PC-3 (cell line): ENCODE data around the gene CRTC2. TPM values are rescaled to one million over a fixed set of nuclear protein-coding genes. Genes with fewer than 3 reads are reported as not detected.

Experiments used
- ATAC-seq: fragments of 200-7000 bp; cut with Tn5 transposase; 2 replicates; pipeline ENCODE4 v1.9.1; 2020; ENCODE audit warnings: mild to moderate bottlenecking, moderate library complexity
- BruUV-seq: library from RNA; stranded (reverse); fragments of 400-500 nt; replicated peaks from 2 replicates; lab custom pipeline; 2021; lab: Mats Ljungman, UMichigan
- CTCF ChIA-PET: fragments of 300-600 bp; sonication (Branson Sonifier 250); formaldehyde crosslinking; loops from one replicate; lab custom pipeline; 2022; ENCODE audit warnings: antibody characterized with exemption; lab: Charles Lee
- POLR2A ChIA-PET: fragments of 300-600 bp; sonication (Branson Sonifier 250); formaldehyde crosslinking; loops from one replicate; lab custom pipeline; 2022; ENCODE audit warnings: antibody characterized with exemption; ENCODE audit not compliant: unreplicated experiment; lab: Charles Lee
- DNase-seq: peaks from one replicate; pipeline ENCODE4 v3.0.0-alpha.2; 2015
- H2AFZ ChIP-seq: fragments of 300-600 bp; sonication (generic); 2 replicates; pipeline ENCODE4 v1.6.0; 2016; ENCODE audit warnings: antibody characterized with exemption, low read length
- H3F3A ChIP-seq: fragments of 300-600 bp; sonication (generic); one replicate; pipeline ENCODE4 v1.6.0; 2017; ENCODE audit warnings: antibody characterized with exemption, low read length, control low read depth, mild to moderate bottlenecking; ENCODE audit not compliant: unreplicated experiment
- H3K27ac ChIP-seq: fragments of 300-600 bp; sonication (generic); 2 replicates; pipeline ENCODE4 v1.5.1; 2016; ENCODE audit warnings: mild to moderate bottlenecking, low read length
- H3K27me3 ChIP-seq: fragments of 300-600 bp; sonication (generic); 2 replicates; pipeline ENCODE4 v1.6.1; 2016; ENCODE audit warnings: low read length, mixed read lengths
- H3K36me3 ChIP-seq: fragments of 300-600 bp; sonication (generic); 2 replicates; pipeline ENCODE4 v1.6.1; 2016; ENCODE audit warnings: low read depth, mixed run types, low read length, mixed read lengths
- H3K4me1 ChIP-seq: fragments of 300-600 bp; sonication (generic); 2 replicates; pipeline ENCODE4 v1.5.1; 2016; ENCODE audit warnings: low read length; ENCODE audit not compliant: insufficient read depth
- H3K4me2 ChIP-seq: fragments of 300-600 bp; sonication (generic); 2 replicates; pipeline ENCODE4 v1.6.0; 2016; ENCODE audit warnings: low read length
- H3K4me3 ChIP-seq: fragments of 300-600 bp; sonication (generic); 2 replicates; pipeline ENCODE4 v1.5.1; 2016; ENCODE audit warnings: mild to moderate bottlenecking, low read length, mixed read lengths
- H3K79me2 ChIP-seq: fragments of 300-600 bp; sonication (generic); 2 replicates; pipeline ENCODE4 v1.6.1; 2017; ENCODE audit warnings: low read length, mixed read lengths
- H3K9ac ChIP-seq: fragments of 300-600 bp; sonication (generic); 2 replicates; pipeline ENCODE4 v1.6.0; 2016; ENCODE audit warnings: mild to moderate bottlenecking, low read length
- H3K9me2 ChIP-seq: fragments of 300-600 bp; sonication (generic); replicated peaks from 2 replicates; pipeline ENCODE4 v1.6.1; 2016; ENCODE audit warnings: mixed run types, low read length, mixed read lengths
- H3K9me3 ChIP-seq: fragments of 300-600 bp; sonication (generic); 2 replicates; pipeline ENCODE4 v1.6.1; 2016; ENCODE audit warnings: low read length, mixed read lengths
- H4K20me1 ChIP-seq: fragments of 300-600 bp; sonication (generic); 2 replicates; pipeline ENCODE4 v1.6.1; 2016; ENCODE audit warnings: low read length, mixed read lengths
- CTCF ChIP-seq: fragments of 300-600 bp; sonication (generic); conservative IDR thresholded peaks from 2 replicates; pipeline ENCODE4 v1.5.1; 2017; ENCODE audit warnings: antibody characterized with exemption, low read depth, mild to moderate bottlenecking, low read length
- EZH2 ChIP-seq: fragments of 300-600 bp; sonication (generic); IDR thresholded peaks from one replicate; pipeline ENCODE4 v1.6.1; 2017; ENCODE audit warnings: antibody characterized with exemption, mild to moderate bottlenecking, low read length; ENCODE audit not compliant: unreplicated experiment
- EZH2phosphoT487 ChIP-seq: fragments of 300-600 bp; sonication (generic); IDR thresholded peaks from 2 replicates; pipeline ENCODE4 v1.6.1; 2018; ENCODE audit warnings: mild to moderate bottlenecking, antibody characterized with exemption, low read length, borderline replicate concordance
- intact Hi-C: fragments of 100-400 bp; cut with micrococcal nuclease; formaldehyde crosslinking; loops from 2 replicates; pipeline ENCODE4 v1.9.0; 2023
- total RNA-seq: library from RNA; depleted of rRNA; stranded (reverse); fragments of >200 nt; gene quantifications from 2 replicates; pipeline ENCODE4 v1.2.3, GENCODE V29; 2014

Gene CRTC2
- total RNA-seq, 1 experiment from 2014 or later: 21.0 TPM

- ChIA-PET POLR2A (interaction anchor here (0.5 to 0.7 kb wide), 7 partner anchors 10 to 875 kb away, joined by 4 to 10 read pairs (median 5); partner anchors contain the start of gene UBE2Q1), CTCF (interaction anchor here (0.5 to 1.5 kb wide), 3 partner anchors 16 to 165 kb away, joined by 3 to 5 read pairs (median 4); partner anchors contain the start of gene RAB13)
- H3F3A ChIP-seq: peaks cover 7% of the 10 kb centered on the region
- H3K27me3 ChIP-seq: no peaks in the 10 kb centered on the region
- TF ChIP-seq EZH2phosphoT487 (no peak), CTCF (no peak), EZH2 (no peak)
- H3K4me3 ChIP-seq: peak within 1 kb of the TSS; percentile 84
- no peaks in the 10 kb centered on the region for H3K9me3 ChIP-seq
- H2AFZ ChIP-seq: peak within 1 kb of the TSS; percentile 87
- peak within 1 kb of the TSS; percentile 64 for H3K27ac ChIP-seq
- TSS peak; percentile 34 for BruUV-seq
- intact Hi-C loops: loop anchor here (1.0 kb wide), 1 partner anchor 23 kb away; the partner anchor contains the start of gene RAB13
- ATAC-seq (peak; percentile 59), DNase-seq (peak; percentile 100)
- H3K9me2 ChIP-seq: no peaks in the 10 kb centered on the region
- H3K4me1 ChIP-seq: peaks cover 41% of the 10 kb centered on the region
- H3K4me2 ChIP-seq: peak within 1 kb of the TSS; percentile 98
- H3K36me3 ChIP-seq: no peaks in the 10 kb centered on the region; the same call in 1 of the 2 replicates
- peaks cover 53% of the 10 kb centered on the region for H3K79me2 ChIP-seq
- peak within 1 kb of the TSS; percentile 83 for H3K9ac ChIP-seq
- H4K20me1 ChIP-seq: no peaks in the 10 kb centered on the region
These were observed 4.8 kb upstream of the CRTC2 start, which contains the start of gene SLC39A1 for GRCh38 chr1:153963030-153963849. SLC39A1 (minus strand) TSS chr1:153963537; CDS start chr1:153962715, 822 bp downstream.

- Histone ChIP-seq H3K79me2 (peaks cover 57% of the 10 kb centered on the region), H3K4me2 (peak overlapping the region; percentile 98), H3K27ac (peak overlapping the region; percentile 64), H3F3A (peaks cover 7% of the 10 kb centered on the region), H2AFZ (peak overlapping the region; percentile 87), H4K20me1 (no peaks in the 10 kb centered on the region), H3K27me3 (no peaks in the 10 kb centered on the region), H3K36me3 (no peaks in the 10 kb centered on the region; the same call in 1 of the 2 replicates), H3K9me3 (no peaks in the 10 kb centered on the region), H3K4me3 (peak overlapping the region; percentile 84), H3K9ac (peak overlapping the region; percentile 83), H3K9me2 (no peaks in the 10 kb centered on the region), H3K4me1 (peaks cover 36% of the 10 kb centered on the region)
- DNase-seq (peak; percentile 56), ATAC-seq (no peak)
- BruUV-seq: no TSS peak
- TF ChIP-seq CTCF (no peak), EZH2 (no peak), EZH2phosphoT487 (no peak)
- intact Hi-C loops: loop anchor here (1.0 kb wide), 1 partner anchor 24 kb away; the partner anchor contains the start of gene RAB13
- ChIA-PET CTCF (interaction anchor here (1.4 to 1.5 kb wide), 2 partner anchors 15 to 23 kb away, joined by 4 to 5 read pairs; partner anchors contain the start of gene RAB13), POLR2A (no interaction called here)
These were observed 3.9 kb upstream of the CRTC2 start for GRCh38 chr1:153962088-153963029.
